ENCODE measurements around the gene SLC15A3.

GRCh38 chr11:60939301-60939700 is 12.7 kb downstream of the SLC15A3 start:
- no peak for TF ChIP-seq POLR2A (IDR thresholded peaks at IDR 0.05)
- TF ChIP-seq, protein P1, sequence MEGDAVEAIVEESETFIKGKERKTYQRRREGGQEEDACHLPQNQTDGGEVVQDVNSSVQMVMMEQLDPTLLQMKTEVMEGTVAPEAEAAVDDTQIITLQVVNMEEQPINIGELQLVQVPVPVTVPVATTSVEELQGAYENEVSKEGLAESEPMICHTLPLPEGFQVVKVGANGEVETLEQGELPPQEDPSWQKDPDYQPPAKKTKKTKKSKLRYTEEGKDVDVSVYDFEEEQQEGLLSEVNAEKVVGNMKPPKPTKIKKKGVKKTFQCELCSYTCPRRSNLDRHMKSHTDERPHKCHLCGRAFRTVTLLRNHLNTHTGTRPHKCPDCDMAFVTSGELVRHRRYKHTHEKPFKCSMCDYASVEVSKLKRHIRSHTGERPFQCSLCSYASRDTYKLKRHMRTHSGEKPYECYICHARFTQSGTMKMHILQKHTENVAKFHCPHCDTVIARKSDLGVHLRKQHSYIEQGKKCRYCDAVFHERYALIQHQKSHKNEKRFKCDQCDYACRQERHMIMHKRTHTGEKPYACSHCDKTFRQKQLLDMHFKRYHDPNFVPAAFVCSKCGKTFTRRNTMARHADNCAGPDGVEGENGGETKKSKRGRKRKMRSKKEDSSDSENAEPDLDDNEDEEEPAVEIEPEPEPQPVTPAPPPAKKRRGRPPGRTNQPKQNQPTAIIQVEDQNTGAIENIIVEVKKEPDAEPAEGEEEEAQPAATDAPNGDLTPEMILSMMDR (IDR thresholded peaks at IDR 0.05), result no peak

Measured in thyroid gland (tissue), 4 donors.